ENCODE measurements around the gene SHISA2.

- TF ChIP-seq CTCF (IDR thresholded peaks at IDR 0.05; ENCODE audit: low read length) (no peak), EZH2 (IDR thresholded peaks at IDR 0.05; ENCODE audit: borderline replicate concordance, low read length) (no peak)
Observed at GRCh38 chr13:26019881-26020870, 31.6 kb downstream of the SHISA2 start.

Measured in OCI-LY1 (cell line).